Activated CD4-positive, alpha-beta T cell treated with anti-CD3 and anti-CD28 coated beads, Interleukin-2, amount 50 U/mL, for 1 hour (primary cell): ENCODE data around the gene PRKCE.

ENCODE experiments used
- DNase-seq: peaks from one replicate; pipeline ENCODE4 v3.0.0-alpha.2; 2020

PRKCE gene

DNA sequence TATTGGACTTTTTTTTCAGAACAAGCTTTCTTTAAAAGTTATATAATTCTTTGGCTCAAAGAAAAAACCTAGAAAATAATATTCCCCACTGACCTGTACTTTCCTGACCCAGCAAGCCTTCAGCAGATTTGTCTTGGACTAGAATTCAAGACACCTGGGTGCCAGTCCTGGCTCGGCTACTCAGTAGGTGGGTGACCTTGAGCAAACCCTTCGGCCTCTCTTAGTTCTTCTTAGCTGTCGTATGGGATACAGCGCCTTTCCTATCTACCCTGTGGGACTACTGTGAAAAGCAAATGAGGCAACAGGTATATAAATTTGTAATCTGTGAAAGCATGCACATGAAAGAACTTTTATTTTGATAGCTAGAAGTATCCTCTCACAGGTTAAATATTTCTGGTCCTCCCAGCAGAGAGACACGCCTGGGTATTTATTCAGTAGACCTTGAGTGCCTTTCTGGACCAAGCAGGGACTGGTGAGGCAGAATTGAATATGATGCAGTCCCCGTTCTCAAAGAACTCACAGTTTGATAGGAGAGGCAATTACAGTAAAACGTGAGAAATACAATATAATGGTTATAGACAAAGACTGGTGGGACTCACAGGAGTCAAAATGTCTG lies 576.3 kb downstream of the PRKCE start:
- DNase-seq = no peak

DNA sequence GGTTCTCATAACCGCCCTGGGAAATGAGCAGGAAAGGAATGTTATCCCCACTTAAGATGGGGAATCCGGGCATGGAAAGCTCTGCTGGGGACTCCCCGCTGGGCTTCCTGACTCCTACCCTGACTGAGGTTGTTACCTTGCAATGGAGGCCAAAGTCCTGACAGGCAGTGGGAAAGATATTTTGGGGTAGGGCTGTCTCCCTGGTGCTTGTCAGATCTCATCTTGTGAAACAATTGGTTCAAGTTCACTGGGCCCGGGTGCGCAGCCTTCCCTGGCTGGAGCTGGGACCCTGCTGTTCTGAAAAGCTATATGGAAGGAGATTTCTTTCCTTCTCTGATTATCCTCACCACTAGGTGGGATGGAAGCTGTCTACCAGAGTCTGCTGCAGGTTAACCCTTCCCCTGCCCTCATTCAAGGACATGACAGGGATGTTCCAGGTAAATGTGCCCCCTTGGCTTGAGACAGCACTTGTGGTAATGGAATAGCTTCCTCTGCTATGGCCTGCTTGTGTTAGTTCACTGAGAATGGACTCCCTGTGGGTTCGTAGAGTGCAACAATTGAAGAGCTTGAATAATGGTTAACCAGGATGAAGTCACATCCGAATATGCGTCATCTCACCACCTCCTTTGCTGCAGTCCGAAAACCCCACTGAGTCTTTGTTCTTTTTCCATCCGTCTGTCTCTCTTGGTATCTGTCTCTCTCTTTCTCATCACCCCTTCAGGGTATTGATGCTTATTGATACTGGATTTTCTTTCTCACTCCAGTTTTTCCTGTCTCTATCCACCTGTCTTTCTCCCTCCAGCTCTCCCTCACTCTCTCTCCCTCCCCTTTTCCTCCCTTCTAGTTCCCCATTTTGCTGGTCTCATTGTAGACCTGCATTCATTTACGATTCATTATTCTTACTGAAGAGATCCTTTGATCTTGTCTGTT lies 577.9 kb downstream of the PRKCE start:
- DNase-seq = no peak

DNA sequence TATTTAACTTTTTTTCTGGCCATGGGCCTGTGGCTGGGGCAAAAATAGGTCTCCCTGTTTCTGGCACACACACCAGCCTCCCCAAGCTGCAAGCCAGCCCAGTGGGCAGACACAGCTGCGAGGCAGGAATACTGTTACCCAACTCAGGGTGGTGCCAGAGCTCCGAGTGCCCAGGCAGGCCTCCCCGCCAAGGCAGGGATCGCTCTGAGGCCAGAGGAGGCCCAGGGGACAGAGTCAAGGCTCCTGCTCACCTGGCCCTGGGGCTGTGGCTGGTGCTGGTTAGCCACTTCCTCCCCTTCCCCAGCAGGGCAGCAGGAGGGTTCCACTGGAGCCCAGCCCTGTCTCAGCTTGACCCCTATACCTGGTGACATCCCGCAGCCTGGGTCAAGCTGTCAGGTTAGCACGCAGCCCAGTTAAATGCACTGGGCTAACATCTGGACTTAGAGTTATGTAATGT lies 578.7 kb downstream of the PRKCE start:
- no peak for DNase-seq

DNA sequence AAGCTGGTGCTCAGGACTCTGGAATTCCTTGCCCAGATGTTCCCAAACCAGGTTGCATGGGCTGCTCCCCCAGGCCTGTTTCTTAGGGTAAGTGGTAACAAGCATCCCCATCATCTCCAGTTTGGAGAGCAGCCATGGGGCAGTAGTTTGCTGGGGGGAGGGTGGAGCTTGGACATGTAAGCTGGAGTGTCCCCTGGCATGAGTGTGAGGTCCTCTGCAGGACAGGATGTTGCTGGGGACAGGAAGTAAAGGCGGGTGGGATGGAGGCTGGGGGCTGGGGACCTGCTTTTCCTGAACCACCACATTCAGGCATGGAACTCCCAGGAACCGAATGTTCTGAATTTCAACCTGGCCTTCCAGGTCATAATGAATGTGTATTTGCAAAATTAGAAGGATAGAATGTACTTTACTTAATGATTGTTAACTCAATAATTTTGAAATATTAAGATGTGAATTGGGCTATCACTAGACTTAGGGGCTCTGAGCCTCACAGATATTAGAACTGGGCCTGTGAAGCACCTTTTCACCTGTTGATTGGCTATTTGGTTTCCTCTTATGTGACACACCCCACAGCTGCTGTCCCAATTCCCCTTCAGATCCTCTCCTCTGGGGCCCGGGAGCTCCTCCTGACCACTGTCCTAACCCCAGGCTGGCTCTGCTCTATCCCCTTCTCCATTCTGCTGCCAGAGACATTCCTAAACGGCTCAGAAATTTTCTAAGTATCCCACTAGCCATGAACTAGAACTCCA lies 579.4 kb downstream of the PRKCE start:
- DNase-seq = no peak

DNA sequence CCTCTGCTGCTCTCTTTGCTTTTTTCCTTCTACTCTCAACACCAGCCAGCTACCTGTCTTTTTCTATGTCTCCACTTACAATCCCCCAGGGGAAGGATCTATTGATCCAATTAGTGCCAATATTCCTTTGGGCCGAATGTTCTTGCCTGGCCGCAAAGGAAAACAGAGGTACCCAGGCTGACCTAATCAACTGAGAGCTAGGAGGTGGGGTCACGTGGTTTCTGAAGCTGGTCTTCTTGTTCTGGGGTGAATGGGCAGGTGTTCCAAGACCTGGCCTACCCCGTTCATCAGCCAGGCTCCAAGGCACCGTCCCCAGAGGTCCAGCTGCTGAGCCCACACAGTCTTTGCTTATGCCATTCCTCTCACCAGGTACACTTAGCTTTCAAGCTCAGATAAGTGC lies 580.2 kb downstream of the PRKCE start:
- no peak for DNase-seq

DNA sequence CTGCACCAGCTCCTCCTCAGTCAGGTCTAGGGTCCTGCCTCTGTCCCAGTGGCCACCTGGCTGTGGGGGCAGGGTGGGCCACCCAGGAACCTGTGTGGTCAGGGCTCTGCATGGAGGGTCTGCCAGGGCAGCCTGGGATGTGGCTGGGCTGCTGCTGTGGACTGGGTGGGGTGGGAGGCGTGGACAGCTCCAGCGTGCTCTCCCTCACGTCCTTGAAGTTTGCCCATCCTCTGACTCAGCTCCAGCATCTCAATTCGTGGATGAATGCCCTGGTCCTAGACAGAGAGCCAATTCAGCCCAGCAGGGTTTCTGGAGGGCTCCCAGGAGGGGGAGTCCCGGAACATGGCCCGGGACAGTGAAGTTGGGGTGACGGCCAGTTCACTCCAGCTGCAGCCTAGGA lies 581.4 kb downstream of the PRKCE start:
- no peak for DNase-seq

DNA sequence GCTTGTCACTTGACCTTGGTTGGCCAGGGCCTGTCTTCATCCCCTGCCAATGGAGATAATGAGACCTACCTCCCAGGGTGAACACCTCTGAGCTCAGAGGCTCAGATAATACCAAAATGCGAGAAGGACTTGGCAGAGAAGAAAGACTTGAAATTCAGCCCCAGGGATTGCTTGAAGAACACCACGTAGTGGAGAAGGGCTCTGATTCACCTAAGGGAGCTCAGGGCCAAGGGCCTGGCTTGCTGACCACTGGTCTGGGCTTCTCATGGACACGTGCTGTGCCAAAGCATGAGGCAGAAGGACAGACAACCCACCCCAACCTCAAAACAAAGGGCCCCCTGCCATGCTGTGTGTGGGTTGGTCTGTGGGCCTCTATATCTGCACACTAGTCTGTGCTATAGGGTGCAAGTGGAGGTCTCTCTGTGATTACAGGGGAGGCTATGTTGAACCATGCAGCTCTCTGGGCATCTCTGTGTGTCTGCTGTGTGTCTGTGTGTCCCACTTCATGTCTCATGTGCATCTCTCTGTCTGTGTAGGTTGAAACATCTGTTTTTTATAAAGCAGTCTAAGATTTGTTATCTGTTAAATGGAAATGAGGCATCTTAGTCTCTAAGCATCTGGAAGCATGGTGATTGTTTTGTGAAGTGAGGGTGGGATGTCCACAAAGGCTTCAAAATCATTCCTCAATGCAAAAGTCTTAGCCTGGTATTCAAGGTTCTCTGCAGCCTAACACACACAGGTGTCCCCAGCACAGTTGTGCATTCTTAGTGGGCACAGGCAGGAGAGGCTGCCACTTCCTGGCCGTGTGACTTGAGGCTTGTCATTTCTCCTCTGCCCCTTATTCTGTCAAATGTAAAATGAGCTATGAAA lies 584.8 kb downstream of the PRKCE start:
- no peak for DNase-seq

DNA sequence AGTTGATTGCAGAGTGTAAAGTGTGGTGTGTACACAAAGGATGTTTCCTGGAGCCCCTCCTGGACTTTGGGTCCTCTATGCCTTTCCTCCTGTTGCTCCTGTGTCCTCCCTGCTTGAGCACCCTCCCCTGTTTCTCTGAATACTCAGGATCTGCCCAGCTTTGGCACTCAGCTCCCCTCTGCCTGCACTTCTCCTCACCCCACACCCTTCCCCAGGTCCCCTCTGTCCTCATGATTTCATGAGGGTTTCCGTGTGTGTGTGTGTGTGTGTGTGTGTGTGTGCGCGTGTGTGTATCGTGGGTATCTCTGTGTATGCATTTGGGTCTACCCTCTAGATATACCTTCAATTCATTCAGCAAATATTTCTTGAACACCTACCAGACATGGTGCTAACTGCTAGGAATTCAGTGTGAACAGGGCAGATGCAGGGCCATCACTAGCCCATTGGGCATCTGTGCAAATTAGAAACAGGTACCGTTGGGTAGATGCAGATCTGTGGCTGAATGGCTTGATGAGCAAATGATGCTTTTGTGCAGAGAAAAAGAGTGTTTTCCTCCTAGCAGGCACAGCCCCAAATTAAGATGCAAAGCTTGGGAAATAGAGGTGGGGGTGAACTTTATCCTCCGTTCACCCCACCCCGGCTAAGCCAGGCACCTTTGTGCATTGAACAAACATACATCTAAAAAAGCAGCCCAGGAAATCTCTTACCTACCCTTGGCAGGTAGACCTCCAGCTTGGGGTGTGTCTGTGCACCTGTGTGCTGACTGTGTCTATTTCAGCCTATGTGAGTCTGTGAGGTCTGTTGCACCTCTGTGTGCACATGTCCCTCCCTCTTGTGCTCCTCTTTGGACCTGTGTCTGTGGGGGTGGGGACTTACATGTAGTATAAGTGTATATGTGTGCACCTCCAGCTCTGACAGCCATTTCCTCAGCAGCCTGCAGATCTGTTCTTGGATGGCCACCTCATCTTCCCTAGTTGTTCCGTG lies 585.7 kb downstream of the PRKCE start:
- DNase-seq = no peak
